Breast epithelium (tissue), 3 donors: ENCODE results near the gene CTSS.

Source experiments
- CTCF ChIP-seq, 3 donors: fragments of 450-650 bp; IDR thresholded peaks; one replicate each; pipeline ENCODE4 v1.5.1; 2016 to 2017; ENCODE audit warnings: antibody characterized with exemption in 3 of 3, mild to moderate bottlenecking in 3 of 3, moderate library complexity in 3 of 3
- POLR2A ChIP-seq: fragments of 450-650 bp; IDR thresholded peaks from one replicate; pipeline ENCODE4 v1.6.1; 2016; ENCODE audit warnings: antibody characterized with exemption, mild to moderate bottlenecking, moderate library complexity

- TF ChIP-seq CTCF (IDR thresholded peaks at IDR 0.05) (no peak), POLR2A (no peak)
These were observed 72.9 kb downstream of the CTSS start for GRCh38 chr1:150692720-150693119.
